ENCODE data around the gene LRFN2. TPM values are rescaled to one million over a fixed set of nuclear protein-coding genes. Genes with fewer than 3 reads are reported as not detected.

The LRFN2 gene
- total and polyA plus RNA-seq, 2 donors from 2014 or later, result not detected

DNA sequence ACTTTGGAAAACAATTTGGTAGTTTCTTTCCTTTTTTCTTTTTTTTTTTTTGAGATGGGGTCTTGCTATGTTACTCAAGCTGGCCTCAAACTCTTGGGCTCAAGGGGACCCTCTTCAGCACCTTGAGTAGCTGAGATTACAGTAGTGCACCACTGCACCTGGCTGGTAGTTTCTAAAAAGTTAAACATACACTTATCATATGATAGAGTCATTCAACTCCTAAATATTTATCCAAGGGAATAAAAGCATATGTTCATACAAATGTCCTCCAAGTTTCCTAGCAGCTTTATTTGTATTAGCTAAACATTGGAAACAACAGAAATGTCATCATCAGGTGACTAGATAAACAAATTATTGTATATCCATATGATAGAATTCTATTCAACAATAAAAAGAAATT is 213.9 kb downstream of the LRFN2 start:
- FAIRE-seq, result no peak

GRCh38 chr6:40371621-40372020 is 215.5 kb downstream of the LRFN2 start:
- TF ChIP-seq, protein P1, sequence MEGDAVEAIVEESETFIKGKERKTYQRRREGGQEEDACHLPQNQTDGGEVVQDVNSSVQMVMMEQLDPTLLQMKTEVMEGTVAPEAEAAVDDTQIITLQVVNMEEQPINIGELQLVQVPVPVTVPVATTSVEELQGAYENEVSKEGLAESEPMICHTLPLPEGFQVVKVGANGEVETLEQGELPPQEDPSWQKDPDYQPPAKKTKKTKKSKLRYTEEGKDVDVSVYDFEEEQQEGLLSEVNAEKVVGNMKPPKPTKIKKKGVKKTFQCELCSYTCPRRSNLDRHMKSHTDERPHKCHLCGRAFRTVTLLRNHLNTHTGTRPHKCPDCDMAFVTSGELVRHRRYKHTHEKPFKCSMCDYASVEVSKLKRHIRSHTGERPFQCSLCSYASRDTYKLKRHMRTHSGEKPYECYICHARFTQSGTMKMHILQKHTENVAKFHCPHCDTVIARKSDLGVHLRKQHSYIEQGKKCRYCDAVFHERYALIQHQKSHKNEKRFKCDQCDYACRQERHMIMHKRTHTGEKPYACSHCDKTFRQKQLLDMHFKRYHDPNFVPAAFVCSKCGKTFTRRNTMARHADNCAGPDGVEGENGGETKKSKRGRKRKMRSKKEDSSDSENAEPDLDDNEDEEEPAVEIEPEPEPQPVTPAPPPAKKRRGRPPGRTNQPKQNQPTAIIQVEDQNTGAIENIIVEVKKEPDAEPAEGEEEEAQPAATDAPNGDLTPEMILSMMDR (IDR thresholded peaks at IDR 0.05; ENCODE audit: borderline replicate concordance, extremely low read depth, insufficient read depth), result no peak
- Histone ChIP-seq H3K9ac (ENCODE audit: low read length in 3 of 3) (no peak overlapping the region), H3K9me3 (ENCODE audit: control insufficient read depth in 2 of 3, insufficient read depth in 1 of 3, low read length in 3 of 3) (peaks cover 0 to 3% (median 0%) of the 10 kb centered on the region in 3 donors), H3K36me3 (ENCODE audit: control insufficient read depth in 2 of 3, insufficient read depth in 3 of 3, low read length in 3 of 3) (no peaks in the 10 kb centered on the region), H3K4me3 (ENCODE audit: low read length in 3 of 3) (no peak overlapping the region), H3K27ac (ENCODE audit: low read depth in 2 of 2, low read length in 2 of 2) (no peak overlapping the region), H3K27me3 (ENCODE audit: control insufficient read depth, insufficient read depth, low read length) (no peaks in the 10 kb centered on the region), H3K4me1 (ENCODE audit: control insufficient read depth in 2 of 3, insufficient read depth in 2 of 3, low read depth in 1 of 3, low read length in 3 of 3) (no peaks in the 10 kb centered on the region)
- DNase-seq, result no peak
- intact Hi-C loops (cut with DNase I), result no loop called here
- no peak for FAIRE-seq

More for the DNA sequence above, 213.9 kb downstream of the LRFN2 start:
- intact Hi-C loops (cut with DNase I), result no loop called here
- Histone ChIP-seq H3K27ac (ENCODE audit: low read depth in 2 of 2, low read length in 2 of 2) (no peak overlapping the region), H3K4me1 (ENCODE audit: control insufficient read depth in 2 of 3, insufficient read depth in 2 of 3, low read depth in 1 of 3, low read length in 3 of 3) (no peaks in the 10 kb centered on the region), H3K27me3 (ENCODE audit: control insufficient read depth, insufficient read depth, low read length) (no peaks in the 10 kb centered on the region), H3K36me3 (ENCODE audit: control insufficient read depth in 2 of 3, insufficient read depth in 3 of 3, low read length in 3 of 3) (no peaks in the 10 kb centered on the region), H3K4me3 (ENCODE audit: low read length in 3 of 3) (no peak overlapping the region), H3K9ac (ENCODE audit: low read length in 3 of 3) (no peak overlapping the region), H3K9me3 (ENCODE audit: control insufficient read depth in 2 of 3, insufficient read depth in 1 of 3, low read length in 3 of 3) (no peaks in the 10 kb centered on the region)
- TF ChIP-seq, protein P1 (IDR thresholded peaks at IDR 0.05; ENCODE audit: borderline replicate concordance, extremely low read depth, insufficient read depth), result no peak
- DNase-seq, result no peak

- Histone ChIP-seq H3K4me3 (ENCODE audit: low read length in 3 of 3) (no peak overlapping the region), H3K27ac (ENCODE audit: low read depth in 2 of 2, low read length in 2 of 2) (no peak overlapping the region)
Observed at GRCh38 chr6:40371095-40371494, 216.1 kb downstream of the LRFN2 start.

More at GRCh38 chr6:40371095-40371494, 216.1 kb downstream of the LRFN2 start:
- TF ChIP-seq, protein P1 (IDR thresholded peaks at IDR 0.05; ENCODE audit: borderline replicate concordance, extremely low read depth, insufficient read depth), result no peak
- Histone ChIP-seq H3K4me1 (ENCODE audit: control insufficient read depth in 2 of 3, insufficient read depth in 2 of 3, low read depth in 1 of 3, low read length in 3 of 3) (no peaks in the 10 kb centered on the region), H3K9me3 (ENCODE audit: control insufficient read depth in 2 of 3, insufficient read depth in 1 of 3, low read length in 3 of 3) (peaks cover 0 to 5% (median 0%) of the 10 kb centered on the region in 3 donors), H3K36me3 (ENCODE audit: control insufficient read depth in 2 of 3, insufficient read depth in 3 of 3, low read length in 3 of 3) (no peaks in the 10 kb centered on the region), H3K9ac (ENCODE audit: low read length in 3 of 3) (no peak overlapping the region), H3K27me3 (ENCODE audit: control insufficient read depth, insufficient read depth, low read length) (no peaks in the 10 kb centered on the region)
- DNase-seq, result no peak
- intact Hi-C loops (cut with DNase I), result no loop called here
- no peak for FAIRE-seq

Data from kidney (tissue), 14 donors.